ENCODE measurements around the gene AVPR2. TPM values are rescaled to one million over a fixed set of nuclear protein-coding genes. Genes with fewer than 3 reads are reported as not detected.

The AVPR2 gene
- total and polyA plus RNA-seq, 9 of the 15 experiments (the other 6 are each of a cell fraction or from before 2014, with no cell fraction given), result not detected

- no peaks in the 10 kb centered on the region for H3K9me1 ChIP-seq (ENCODE audit: control insufficient read depth, insufficient read depth, low read length)
- no peaks in the 10 kb centered on the region for H4K20me1 ChIP-seq (replicated peaks; ENCODE audit: control insufficient read depth, insufficient read depth, low read length)
- 0 out of 3 replicates have a peak overlapping the region, but pooled peaks have one; percentile 46 for H3K27ac ChIP-seq (ENCODE audit: extremely low read depth, low read depth, low read length)
- H3K36me3 ChIP-seq (ENCODE audit: control insufficient read depth, insufficient read depth, low read length), result peaks cover 99% of the 10 kb centered on the region; the same call in 2 of the 3 replicates
- WGBS (ENCODE audit: insufficient coverage, low coverage, missing lambda C conversion rate), result 97% methylated on average over 22 of the region's 33 CpGs
- peaks cover 0 to 42% of the 10 kb centered on the region in 2 experiments; a peak in 2 of 5 replicates for H3K4me1 ChIP-seq (replicated peaks in 1 of 2; ENCODE audit: control insufficient read depth in 2 of 2, insufficient read depth in 2 of 2, low read length in 2 of 2)
- intact Hi-C loops (cut with micrococcal nuclease) (no loop called here), in situ Hi-C loops (cut with MboI) (no loop called here)
- H3K79me2 ChIP-seq (ENCODE audit: control insufficient read depth, insufficient read depth, low read length), result peaks cover 9% of the 10 kb centered on the region; the same call in 2 of the 3 replicates
- no peak overlapping the region for H3K4me3 ChIP-seq
- H2AFZ ChIP-seq (ENCODE audit: low read depth, low read length), result no peak overlapping the region
- ChIA-PET POLR2A (no interaction called here), CTCF (ENCODE audit: low intra/inter-chr PET ratio) (interaction anchor here (0.6 to 1.2 kb wide), 6 partner anchors 189 to 310 kb away, joined by 3 to 4 read pairs (median 3); no protein-coding TSS in a partner anchor)
- TF ChIP-seq CLOCK (CRISPR knock-in tag; IDR thresholded peaks at IDR 0.05; ENCODE audit: borderline replicate concordance) (no peak), RBM22 (IDR thresholded peaks at IDR 0.05; ENCODE audit: low read depth, low read length, poor library complexity, severe bottlenecking) (peak; percentile 42), ZNF766 (CRISPR knock-in tag; conservative IDR thresholded peaks at IDR 0.05) (no peak), JUND (IDR thresholded peaks at IDR 0.05; ENCODE audit: borderline replicate concordance, low read depth, low read length) (no peak), JUND (tag; IDR thresholded peaks at IDR 0.05; ENCODE audit: borderline replicate concordance, low read depth, low read length) (no peak), POLR2A (conservative IDR thresholded peaks at IDR 0.05) (0 out of 2 replicates have a peak, but pooled peaks have one; percentile 5), HNRNPL (IDR thresholded peaks at IDR 0.05; ENCODE audit: low read depth, low read length) (peak; percentile 82), POLR2G (IDR thresholded peaks at IDR 0.05; ENCODE audit: low read depth, low read length) (peak; percentile 14; the same call in 1 of the 2 replicates)
- H3K27me3 ChIP-seq (ENCODE audit: control insufficient read depth in 2 of 2, insufficient read depth in 2 of 2, low read length in 2 of 2), result no peaks in the 10 kb centered on the region
- DNase-seq (ENCODE audit: extremely low read depth in 1 of 4, low spot score in 3 of 4), result no peak
- no peak for FAIRE-seq
- H3K4me2 ChIP-seq (ENCODE audit: insufficient read depth, low read length), result no peak overlapping the region
- H3K9ac ChIP-seq (ENCODE audit: insufficient read depth in 1 of 2, low read depth in 2 of 2, low read length in 2 of 2), result peak overlapping the region in 1 of 2 experiments; percentile 8; a peak in 1 of 4 replicates
- no peak for ATAC-seq
- BruUV-seq (replicated peaks), result no TSS peak
- no peaks in the 10 kb centered on the region for H3K9me3 ChIP-seq (replicated peaks; ENCODE audit: control insufficient read depth, insufficient read depth, low read depth, low read length)
Measured at GRCh38 chrX:153953892-153954557, 49.6 kb downstream of the AVPR2 start.

Measured in K562 (cell line).